A673 (cell line): ENCODE measurements around the gene SSB.

Experiments used
- EZH2 ChIP-seq: fragments of 200-600 bp; sonication (generic); IDR thresholded peaks from 2 replicates; pipeline ENCODE4 v1.6.1; 2017; ENCODE audit warnings: borderline replicate concordance, low read depth, mild to moderate bottlenecking, mixed read lengths, antibody characterized with exemption, low read length; ENCODE audit not compliant: poor library complexity, severe bottlenecking
- TF ChIP-seq, protein P1 (sequence below): fragments of 300-800, 200-600 bp; sonication (generic); conservative IDR thresholded peaks from 2 replicates; pipeline ENCODE4 v1.5.1; 2017; ENCODE audit warnings: low read depth, mild to moderate bottlenecking, antibody characterized with exemption, low read length, moderate library complexity, mixed read lengths

DNA sequence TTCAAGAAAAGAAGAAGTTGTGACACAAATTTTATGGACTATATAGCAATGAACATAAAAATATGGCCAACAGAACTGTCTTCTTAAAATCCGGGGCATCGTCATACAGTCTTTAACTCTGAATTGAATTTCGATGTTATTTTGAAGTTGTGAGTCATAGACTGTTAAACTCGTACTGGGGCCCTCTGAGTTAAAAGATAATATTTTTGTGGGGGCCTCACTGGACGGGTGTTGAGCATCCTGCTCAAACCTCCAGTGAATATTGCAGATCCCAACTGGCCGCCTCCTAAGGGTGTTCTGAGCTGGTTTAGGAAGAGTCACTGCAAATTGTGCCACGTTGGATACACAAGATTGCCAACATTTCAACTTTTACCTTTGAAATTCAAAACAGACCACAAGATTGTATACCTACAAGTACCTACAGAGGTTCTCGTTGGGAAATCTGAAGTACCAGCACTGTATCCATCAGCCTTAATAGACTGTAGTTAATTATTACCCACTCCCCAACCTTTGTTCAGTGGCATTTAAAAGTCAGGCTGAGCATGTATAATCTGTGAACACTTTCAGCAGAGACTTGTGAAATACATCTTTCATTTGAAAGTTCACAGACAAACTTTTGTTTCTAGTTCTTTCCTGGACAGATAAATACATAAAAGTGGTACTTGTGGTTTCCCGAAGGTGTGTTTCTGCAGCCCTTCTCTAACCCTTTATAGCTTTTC is 37.3 kb upstream of the SSB start:
- no peak for TF ChIP-seq EZH2
- TF ChIP-seq, protein P1, sequence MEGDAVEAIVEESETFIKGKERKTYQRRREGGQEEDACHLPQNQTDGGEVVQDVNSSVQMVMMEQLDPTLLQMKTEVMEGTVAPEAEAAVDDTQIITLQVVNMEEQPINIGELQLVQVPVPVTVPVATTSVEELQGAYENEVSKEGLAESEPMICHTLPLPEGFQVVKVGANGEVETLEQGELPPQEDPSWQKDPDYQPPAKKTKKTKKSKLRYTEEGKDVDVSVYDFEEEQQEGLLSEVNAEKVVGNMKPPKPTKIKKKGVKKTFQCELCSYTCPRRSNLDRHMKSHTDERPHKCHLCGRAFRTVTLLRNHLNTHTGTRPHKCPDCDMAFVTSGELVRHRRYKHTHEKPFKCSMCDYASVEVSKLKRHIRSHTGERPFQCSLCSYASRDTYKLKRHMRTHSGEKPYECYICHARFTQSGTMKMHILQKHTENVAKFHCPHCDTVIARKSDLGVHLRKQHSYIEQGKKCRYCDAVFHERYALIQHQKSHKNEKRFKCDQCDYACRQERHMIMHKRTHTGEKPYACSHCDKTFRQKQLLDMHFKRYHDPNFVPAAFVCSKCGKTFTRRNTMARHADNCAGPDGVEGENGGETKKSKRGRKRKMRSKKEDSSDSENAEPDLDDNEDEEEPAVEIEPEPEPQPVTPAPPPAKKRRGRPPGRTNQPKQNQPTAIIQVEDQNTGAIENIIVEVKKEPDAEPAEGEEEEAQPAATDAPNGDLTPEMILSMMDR, result no peak
